ENCODE measurements around the gene DENND1A.

GRCh38 chr9:123942542-123942941 lies 12.6 kb upstream of the DENND1A start:
- no peak for TF ChIP-seq CTCF (IDR thresholded peaks at IDR 0.05)
- no peak for TF ChIP-seq POLR2A (IDR thresholded peaks at IDR 0.05)
